Caco-2 (cell line): ENCODE data around the gene PDE1C. TPM values are rescaled to one million over a fixed set of nuclear protein-coding genes. Genes with fewer than 3 reads are reported as not detected.

Experiments
- BruUV-seq: library from RNA; stranded (reverse); fragments of 400-500 nt; replicated peaks from 2 replicates; lab custom pipeline; 2021; lab: Mats Ljungman, UMichigan
- CTCF ChIA-PET: fragments of 300-600 bp; sonication (Branson Sonifier 250); formaldehyde crosslinking; loops from one replicate; lab custom pipeline; 2022; ENCODE audit warnings: antibody characterized with exemption; lab: Charles Lee
- POLR2A ChIA-PET: fragments of 300-600 bp; sonication (Branson Sonifier 250); formaldehyde crosslinking; loops from one replicate; lab custom pipeline; 2022; ENCODE audit warnings: antibody characterized with exemption; lab: Charles Lee
- DNase-seq, 2 experiments: peaks; one replicate each; pipeline versions ENCODE4 v3.0.0 to v3.0.0-alpha.2; 2020 to 2022
- H3K27me3 ChIP-seq: replicated peaks from 2 replicates; pipeline ENCODE4 v1.6.0; 2011; ENCODE audit warnings: low read length; ENCODE audit not compliant: control insufficient read depth, insufficient read depth
- H3K36me3 ChIP-seq: 2 replicates; pipeline ENCODE4 v1.5.1; 2011; ENCODE audit warnings: low read length; ENCODE audit not compliant: control insufficient read depth, insufficient read depth
- H3K4me1 ChIP-seq: fragments of 250-450 bp; sonication (Bioruptor Pico); 2 replicates; pipeline ENCODE4 v1.5.1; 2020; ENCODE audit warnings: mild to moderate bottlenecking
- H3K4me3 ChIP-seq: 2 replicates; pipeline ENCODE4 v1.5.1; 2011; ENCODE audit warnings: low read depth, mild to moderate bottlenecking, control low read depth, low read length
- H3K9me3 ChIP-seq: fragments of 250-450 bp; sonication (Bioruptor Pico); 2 replicates; pipeline ENCODE4 v1.5.1; 2020; ENCODE audit warnings: mild to moderate bottlenecking, moderate library complexity
- H3K27ac Mint-ChIP-seq: one replicate; pipeline ENCODE4 v1.8.0; 2022; ENCODE audit warnings: mixed read lengths; ENCODE audit not compliant: unreplicated experiment
- H3K27me3 Mint-ChIP-seq: one replicate; pipeline ENCODE4 v1.8.0; 2022; ENCODE audit warnings: mixed read lengths; ENCODE audit not compliant: insufficient read depth, unreplicated experiment
- H3K36me3 Mint-ChIP-seq: one replicate; pipeline ENCODE4 v1.8.0; 2022; ENCODE audit warnings: mild to moderate bottlenecking, mixed read lengths; ENCODE audit not compliant: insufficient read depth, unreplicated experiment
- H3K4me1 Mint-ChIP-seq: one replicate; pipeline ENCODE4 v1.8.0; 2022; ENCODE audit warnings: low read depth, mixed read lengths; ENCODE audit not compliant: unreplicated experiment
- H3K4me3 Mint-ChIP-seq: one replicate; pipeline ENCODE4 v1.8.0; 2022; ENCODE audit warnings: mild to moderate bottlenecking, moderate library complexity, mixed read lengths; ENCODE audit not compliant: unreplicated experiment
- H3K9me3 Mint-ChIP-seq: one replicate; pipeline ENCODE4 v1.8.0; 2022; ENCODE audit warnings: mixed read lengths; ENCODE audit not compliant: unreplicated experiment
- intact Hi-C: fragments of 100-400 bp; cut with micrococcal nuclease; formaldehyde crosslinking; loops from one replicate; pipeline ENCODE4 v1.10.0; 2022; ENCODE audit not compliant: unreplicated experiment
- total RNA-seq: library from RNA; stranded (reverse); gene quantifications from 2 replicates; pipeline ENCODE4 v1.2.3, GENCODE V29; 2022
- TF ChIP-seq, protein P1 (sequence below), 2 experiments: fragments of 200-600 bp in 1 of 2; IDR thresholded peaks; 1 replicate in 1 of 2; 2 replicates in 1 of 2; pipeline versions ENCODE4 v1.5.1 to v1.8.0; 2011 to 2022; ENCODE audit warnings: antibody characterized with exemption in 1 of 2, control low read depth in 1 of 2, inconsistent platforms in 1 of 2, low read depth in 1 of 2, low read length in 1 of 2, mild to moderate bottlenecking in 1 of 2, moderate library complexity in 1 of 2; ENCODE audit not compliant: insufficient read depth in 1 of 2, severe bottlenecking in 1 of 2, unreplicated experiment in 1 of 2

PDE1C gene
- total RNA-seq, 1 experiment from 2014 or later: not detected

DNA sequence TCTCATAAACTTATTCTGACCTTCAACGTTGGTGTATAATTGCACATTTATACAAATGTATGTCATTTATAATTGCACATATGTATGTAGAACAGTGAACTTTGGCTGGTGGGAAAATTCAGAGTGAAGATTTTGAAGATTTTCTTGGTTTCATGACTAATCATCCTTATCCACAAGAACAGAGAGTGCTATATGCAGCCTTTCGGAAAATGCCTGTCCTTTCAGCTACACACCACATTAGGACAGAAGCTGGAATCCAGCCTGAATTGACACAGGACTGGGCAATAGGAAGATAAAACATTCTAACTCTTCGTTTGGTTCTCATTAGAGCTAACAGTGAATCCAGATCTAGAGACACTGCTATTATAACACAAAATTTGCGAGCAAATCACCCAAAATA lies 166.2 kb downstream of the PDE1C start:
- Histone ChIP-seq H3K27me3 (no peaks in the 10 kb centered on the region), H3K4me3 (no peak overlapping the region), H3K36me3 (no peaks in the 10 kb centered on the region), H3K9me3 (no peaks in the 10 kb centered on the region), H3K4me1 (peaks cover 6% of the 10 kb centered on the region; the same call in 1 of the 2 replicates)
- BruUV-seq: no TSS peak
- Mint-ChIP-seq H3K36me3 (no peaks in the 10 kb centered on the region), H3K27me3 (no peaks in the 10 kb centered on the region), H3K4me1 (no peaks in the 10 kb centered on the region), H3K4me3 (no peak overlapping the region), H3K9me3 (no peaks in the 10 kb centered on the region), H3K27ac (no peak overlapping the region)
- intact Hi-C loops: no loop called here
- no peak for DNase-seq
- CTCF ChIA-PET: no interaction called here
- POLR2A ChIA-PET: no interaction called here
- TF ChIP-seq, protein P1, sequence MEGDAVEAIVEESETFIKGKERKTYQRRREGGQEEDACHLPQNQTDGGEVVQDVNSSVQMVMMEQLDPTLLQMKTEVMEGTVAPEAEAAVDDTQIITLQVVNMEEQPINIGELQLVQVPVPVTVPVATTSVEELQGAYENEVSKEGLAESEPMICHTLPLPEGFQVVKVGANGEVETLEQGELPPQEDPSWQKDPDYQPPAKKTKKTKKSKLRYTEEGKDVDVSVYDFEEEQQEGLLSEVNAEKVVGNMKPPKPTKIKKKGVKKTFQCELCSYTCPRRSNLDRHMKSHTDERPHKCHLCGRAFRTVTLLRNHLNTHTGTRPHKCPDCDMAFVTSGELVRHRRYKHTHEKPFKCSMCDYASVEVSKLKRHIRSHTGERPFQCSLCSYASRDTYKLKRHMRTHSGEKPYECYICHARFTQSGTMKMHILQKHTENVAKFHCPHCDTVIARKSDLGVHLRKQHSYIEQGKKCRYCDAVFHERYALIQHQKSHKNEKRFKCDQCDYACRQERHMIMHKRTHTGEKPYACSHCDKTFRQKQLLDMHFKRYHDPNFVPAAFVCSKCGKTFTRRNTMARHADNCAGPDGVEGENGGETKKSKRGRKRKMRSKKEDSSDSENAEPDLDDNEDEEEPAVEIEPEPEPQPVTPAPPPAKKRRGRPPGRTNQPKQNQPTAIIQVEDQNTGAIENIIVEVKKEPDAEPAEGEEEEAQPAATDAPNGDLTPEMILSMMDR (IDR thresholded peaks at IDR 0.05; ENCODE audit: insufficient read depth in 1 of 2, low read depth in 1 of 2, low read length in 1 of 2, severe bottlenecking in 1 of 2, unreplicated experiment in 1 of 2): no peak

DNA sequence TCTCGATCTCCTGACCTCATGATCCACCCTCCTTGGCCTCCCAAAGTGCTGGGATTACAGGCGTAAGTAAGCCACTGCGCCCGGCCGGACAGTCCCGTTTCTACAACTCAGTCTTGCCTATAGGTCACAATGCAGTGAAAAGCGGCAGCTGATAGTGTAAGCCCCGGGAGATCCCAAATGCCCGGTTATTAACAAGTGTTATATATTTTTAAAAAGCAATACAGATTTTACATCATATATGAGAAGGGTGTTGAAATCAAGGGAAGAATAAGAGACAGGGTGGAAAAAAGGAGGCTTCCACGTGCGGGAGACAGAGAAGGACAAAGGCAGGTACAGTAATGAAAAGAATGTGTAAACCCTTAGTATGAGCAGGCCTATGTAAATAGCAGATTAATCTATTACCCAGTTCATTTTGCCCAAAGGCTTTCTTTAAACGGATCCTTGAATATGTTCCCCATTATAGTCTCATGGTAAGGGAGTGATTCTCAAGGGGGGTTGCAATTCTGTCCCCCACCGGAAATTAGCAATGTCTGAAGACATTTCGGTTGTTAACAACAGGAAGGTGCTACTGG lies 170.8 kb downstream of the PDE1C start:
- no TSS peak for BruUV-seq
- TF ChIP-seq, protein P1 (IDR thresholded peaks at IDR 0.05; ENCODE audit: insufficient read depth in 1 of 2, low read depth in 1 of 2, low read length in 1 of 2, severe bottlenecking in 1 of 2, unreplicated experiment in 1 of 2): no peak
- no peaks in the 10 kb centered on the region for H3K36me3 ChIP-seq
- no peak for DNase-seq
- H3K27me3 ChIP-seq: no peaks in the 10 kb centered on the region
- CTCF ChIA-PET: no interaction called here
- intact Hi-C loops: no loop called here
- Mint-ChIP-seq H3K36me3 (no peaks in the 10 kb centered on the region), H3K9me3 (no peaks in the 10 kb centered on the region), H3K4me3 (peak overlapping the region; percentile 60), H3K4me1 (no peaks in the 10 kb centered on the region), H3K27ac (no peak overlapping the region), H3K27me3 (peaks cover 5% of the 10 kb centered on the region)
- POLR2A ChIA-PET: no interaction called here
- no peak overlapping the region for H3K4me3 ChIP-seq
- no peaks in the 10 kb centered on the region for H3K9me3 ChIP-seq
- H3K4me1 ChIP-seq: peaks cover 6% of the 10 kb centered on the region; the same call in 1 of the 2 replicates

DNA sequence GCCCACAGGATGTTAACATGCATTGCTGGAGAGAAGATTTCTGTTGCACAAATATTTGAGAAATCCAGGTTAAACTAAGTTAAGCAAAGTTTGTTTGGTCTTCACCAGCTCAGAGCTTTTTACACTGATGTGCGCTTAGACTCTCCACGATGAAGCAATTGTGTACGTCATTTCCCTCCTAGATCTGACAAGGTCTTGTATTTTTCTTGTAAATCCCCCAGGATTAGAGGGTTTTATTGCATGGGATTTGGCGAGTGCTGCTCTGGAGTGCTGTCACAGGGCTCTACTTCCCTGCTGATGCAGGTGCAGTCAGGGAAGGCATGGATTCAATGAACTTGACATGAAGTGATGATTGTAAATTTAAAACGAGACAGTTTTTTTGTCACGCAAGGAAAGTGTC lies 173.3 kb downstream of the PDE1C start:
- Mint-ChIP-seq H3K27me3 (peaks cover 5% of the 10 kb centered on the region), H3K4me3 (no peak overlapping the region), H3K9me3 (no peaks in the 10 kb centered on the region), H3K4me1 (no peaks in the 10 kb centered on the region), H3K36me3 (no peaks in the 10 kb centered on the region), H3K27ac (no peak overlapping the region)
- CTCF ChIA-PET: no interaction called here
- TF ChIP-seq, protein P1 (IDR thresholded peaks at IDR 0.05; ENCODE audit: insufficient read depth in 1 of 2, low read depth in 1 of 2, low read length in 1 of 2, severe bottlenecking in 1 of 2, unreplicated experiment in 1 of 2): no peak
- no peaks in the 10 kb centered on the region for H3K36me3 ChIP-seq
- no peak overlapping the region for H3K4me3 ChIP-seq
- no peaks in the 10 kb centered on the region for H3K27me3 ChIP-seq
- peaks cover 6% of the 10 kb centered on the region; the same call in 1 of the 2 replicates for H3K4me1 ChIP-seq
- peak in 1 of 2 experiments; percentile 46 for DNase-seq
- POLR2A ChIA-PET: no interaction called here
- H3K9me3 ChIP-seq: no peaks in the 10 kb centered on the region
- BruUV-seq: no TSS peak
- intact Hi-C loops: no loop called here
